ENCODE data around the gene PARD3. TPM values are rescaled to one million over a fixed set of nuclear protein-coding genes. Genes with fewer than 3 reads are reported as not detected.

Gene PARD3
- total RNA-seq, 2 donors from 2014 or later = 31.6 to 41.6 TPM

DNA sequence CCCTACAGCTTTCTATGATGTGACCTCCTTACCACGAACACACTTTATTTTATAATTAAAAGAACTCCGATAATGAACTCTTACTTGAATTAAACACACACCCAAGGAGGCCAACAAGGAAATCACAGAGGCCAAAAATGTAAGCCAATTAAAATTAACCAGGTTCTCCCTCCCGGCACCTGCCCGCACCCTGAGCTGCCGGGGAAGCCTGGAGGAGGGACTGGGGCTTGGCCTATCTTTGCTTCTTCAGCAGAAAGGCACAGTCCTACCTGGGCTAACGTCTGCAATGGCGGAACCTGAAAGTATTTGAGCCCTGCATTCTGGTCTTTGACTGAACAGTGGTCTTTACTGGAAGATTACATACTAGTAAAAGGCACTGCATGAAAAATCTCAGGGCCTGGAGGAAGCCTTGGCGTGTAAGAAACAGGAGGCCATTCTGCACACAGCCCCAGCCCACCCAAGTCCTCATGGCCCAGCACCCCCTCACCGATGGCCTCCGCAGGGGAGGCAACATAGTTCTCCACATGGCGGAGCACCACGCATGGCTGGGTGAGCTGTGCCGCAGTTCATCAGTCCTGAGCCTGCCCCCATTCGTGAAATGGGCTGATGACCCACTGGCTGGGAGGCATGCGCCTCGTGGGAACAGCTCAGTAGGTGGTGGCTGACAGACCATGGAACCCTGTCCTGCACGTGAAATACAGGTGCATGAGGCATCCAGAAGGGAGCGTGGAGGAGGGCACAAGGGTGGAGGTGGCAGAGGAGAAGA, 173.8 kb downstream of the PARD3 start:
- Histone ChIP-seq H3K27me3 (no peaks in the 10 kb centered on the region), H3K36me3 (no peaks in the 10 kb centered on the region), H3K9me3 (no peaks in the 10 kb centered on the region), H3K4me3 (no peak overlapping the region), H3K4me1 (peaks cover 0 to 36% of the 10 kb centered on the region in 2 donors), H3K27ac (no peak overlapping the region)
- TF ChIP-seq, protein P1, sequence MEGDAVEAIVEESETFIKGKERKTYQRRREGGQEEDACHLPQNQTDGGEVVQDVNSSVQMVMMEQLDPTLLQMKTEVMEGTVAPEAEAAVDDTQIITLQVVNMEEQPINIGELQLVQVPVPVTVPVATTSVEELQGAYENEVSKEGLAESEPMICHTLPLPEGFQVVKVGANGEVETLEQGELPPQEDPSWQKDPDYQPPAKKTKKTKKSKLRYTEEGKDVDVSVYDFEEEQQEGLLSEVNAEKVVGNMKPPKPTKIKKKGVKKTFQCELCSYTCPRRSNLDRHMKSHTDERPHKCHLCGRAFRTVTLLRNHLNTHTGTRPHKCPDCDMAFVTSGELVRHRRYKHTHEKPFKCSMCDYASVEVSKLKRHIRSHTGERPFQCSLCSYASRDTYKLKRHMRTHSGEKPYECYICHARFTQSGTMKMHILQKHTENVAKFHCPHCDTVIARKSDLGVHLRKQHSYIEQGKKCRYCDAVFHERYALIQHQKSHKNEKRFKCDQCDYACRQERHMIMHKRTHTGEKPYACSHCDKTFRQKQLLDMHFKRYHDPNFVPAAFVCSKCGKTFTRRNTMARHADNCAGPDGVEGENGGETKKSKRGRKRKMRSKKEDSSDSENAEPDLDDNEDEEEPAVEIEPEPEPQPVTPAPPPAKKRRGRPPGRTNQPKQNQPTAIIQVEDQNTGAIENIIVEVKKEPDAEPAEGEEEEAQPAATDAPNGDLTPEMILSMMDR (IDR thresholded peaks at IDR 0.05) = no peak
- DNase-seq (ENCODE audit: low spot score) = no peak

GRCh38 chr10:34638406-34639054, 176.6 kb downstream of the PARD3 start:
- DNase-seq (ENCODE audit: low spot score) = peak; percentile 94
- Histone ChIP-seq H3K36me3 (no peaks in the 10 kb centered on the region), H3K27me3 (no peaks in the 10 kb centered on the region), H3K4me3 (no peak overlapping the region), H3K27ac (no peak overlapping the region), H3K4me1 (peaks cover 0 to 15% of the 10 kb centered on the region in 2 donors), H3K9me3 (no peaks in the 10 kb centered on the region)
- TF ChIP-seq, protein P1 (IDR thresholded peaks at IDR 0.05) = peak; percentile 92 to 93

DNA sequence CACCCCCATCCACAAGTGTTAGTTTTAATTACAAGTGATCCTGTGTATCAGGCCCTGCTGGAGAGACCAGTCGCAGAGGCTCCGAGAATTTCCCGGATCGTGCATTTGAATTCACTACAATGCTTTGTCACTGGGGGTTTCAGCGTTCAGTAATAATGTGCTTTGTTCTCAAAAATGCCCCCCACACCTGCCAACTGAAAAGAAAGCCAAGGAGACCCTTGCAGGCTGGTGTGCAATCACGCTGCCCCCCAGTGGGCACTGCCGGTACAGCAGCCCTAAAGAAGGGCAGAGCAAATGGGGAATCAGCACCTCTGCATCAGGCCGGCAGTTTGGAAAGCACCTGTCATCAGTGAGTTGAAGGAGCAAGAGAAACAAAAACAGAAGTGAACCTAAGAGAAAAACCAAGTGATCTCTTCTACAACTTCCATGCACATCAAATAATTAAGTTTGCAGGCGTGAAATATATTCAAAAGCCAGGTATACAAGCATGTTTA, 177.6 kb downstream of the PARD3 start:
- Histone ChIP-seq H3K27me3 (no peaks in the 10 kb centered on the region), H3K4me1 (peaks cover 0 to 15% of the 10 kb centered on the region in 2 donors), H3K36me3 (no peaks in the 10 kb centered on the region), H3K27ac (no peak overlapping the region), H3K9me3 (no peaks in the 10 kb centered on the region), H3K4me3 (no peak overlapping the region)
- TF ChIP-seq, protein P1 (IDR thresholded peaks at IDR 0.05) = peak; percentile 98 to 99
- DNase-seq (ENCODE audit: low spot score) = no peak

DNA sequence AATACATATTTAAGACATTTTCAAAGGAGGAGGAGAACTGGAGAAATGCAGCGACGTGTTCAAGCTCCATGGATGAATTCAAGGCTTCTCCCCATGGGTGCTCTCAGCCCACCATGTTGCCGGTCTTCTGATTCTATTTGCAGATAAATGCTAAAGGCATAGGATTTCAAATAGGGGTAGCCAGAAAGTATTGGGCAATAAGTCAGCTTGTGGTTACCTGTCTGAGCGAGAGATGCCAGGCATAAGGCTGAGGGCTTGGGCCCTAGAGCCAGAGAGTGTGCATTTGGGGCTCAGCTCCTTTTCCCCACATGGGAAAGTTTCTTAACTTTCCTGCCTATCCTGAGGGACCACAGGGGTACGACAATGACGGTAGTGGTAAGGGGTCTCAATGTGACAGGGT, 180.0 kb downstream of the PARD3 start:
- Histone ChIP-seq H3K4me3 (no peak overlapping the region), H3K27ac (no peak overlapping the region), H3K36me3 (no peaks in the 10 kb centered on the region), H3K4me1 (peaks cover 0 to 15% of the 10 kb centered on the region in 2 donors), H3K9me3 (no peaks in the 10 kb centered on the region), H3K27me3 (no peaks in the 10 kb centered on the region)
- TF ChIP-seq, protein P1 (IDR thresholded peaks at IDR 0.05) = no peak
- DNase-seq (ENCODE audit: low spot score) = no peak

- Histone ChIP-seq H3K4me3 (no peak overlapping the region), H3K4me1 (peaks cover 0 to 16% of the 10 kb centered on the region in 2 donors), H3K27me3 (no peaks in the 10 kb centered on the region), H3K36me3 (no peaks in the 10 kb centered on the region), H3K9me3 (no peaks in the 10 kb centered on the region), H3K27ac (no peak overlapping the region)
- TF ChIP-seq, protein P1 (IDR thresholded peaks at IDR 0.05) = no peak
- DNase-seq (ENCODE audit: low spot score) = no peak
These were observed 181.7 kb downstream of the PARD3 start for GRCh38 chr10:34633374-34633773.
